ENCODE measurements around the gene COL10A1. TPM values are rescaled to one million over a fixed set of nuclear protein-coding genes. Genes with fewer than 3 reads are reported as not detected.

Gene COL10A1
- total RNA-seq, 2 experiments from 2014 or later = not detected

- ATAC-seq (ENCODE audit: low read depth) = peak; percentile 87
- Mint-ChIP-seq H3K4me3 (no peak overlapping the region), H3K9me3 (no peaks in the 10 kb centered on the region), H3K27me3 (no peaks in the 10 kb centered on the region), H3K4me1 (peaks cover 8% of the 10 kb centered on the region), H3K36me3 (no peaks in the 10 kb centered on the region), H3K27ac (no peak overlapping the region)
- POLR2A ChIA-PET = interaction anchor here (1.1 kb wide), 1 partner anchor 10 kb away, joined by 4 read pairs; the partner anchor contains the start of gene NT5DC1
- no peak for DNase-seq
Measured at GRCh38 chr6:116090251-116090650, 35.7 kb downstream of the COL10A1 start.

GRCh38 chr6:116088946-116089345, 37.0 kb downstream of the COL10A1 start:
- POLR2A ChIA-PET = no interaction called here
- DNase-seq (no peak), ATAC-seq (ENCODE audit: low read depth) (no peak)
- H3K27me3 Mint-ChIP-seq = peaks cover 3% of the 10 kb centered on the region
- H3K9me3 Mint-ChIP-seq = no peaks in the 10 kb centered on the region
- H3K4me3 Mint-ChIP-seq = no peak overlapping the region
- H3K4me1 Mint-ChIP-seq = peaks cover 8% of the 10 kb centered on the region
- H3K27ac Mint-ChIP-seq = no peak overlapping the region
- H3K36me3 Mint-ChIP-seq = no peaks in the 10 kb centered on the region

- no peak for ATAC-seq (ENCODE audit: low read depth)
- Mint-ChIP-seq H3K4me1 (peaks cover 8% of the 10 kb centered on the region), H3K36me3 (no peaks in the 10 kb centered on the region), H3K4me3 (no peak overlapping the region), H3K27ac (no peak overlapping the region), H3K9me3 (no peaks in the 10 kb centered on the region), H3K27me3 (peaks cover 6% of the 10 kb centered on the region)
- POLR2A ChIA-PET = interaction anchor here (1.1 kb wide), 1 partner anchor 14 kb away, joined by 3 read pairs; no protein-coding TSS in a partner anchor
- no peak for DNase-seq
Measured at GRCh38 chr6:116087437-116088027, 38.4 kb downstream of the COL10A1 start.

GRCh38 chr6:116084284-116084683, 41.6 kb downstream of the COL10A1 start:
- no peak for ATAC-seq (ENCODE audit: low read depth)
- POLR2A ChIA-PET = no interaction called here
- H3K4me1 Mint-ChIP-seq = no peaks in the 10 kb centered on the region
- no peaks in the 10 kb centered on the region for H3K9me3 Mint-ChIP-seq
- no peak overlapping the region for H3K27ac Mint-ChIP-seq
- no peak for DNase-seq
- H3K27me3 Mint-ChIP-seq = peaks cover 18% of the 10 kb centered on the region
- H3K4me3 Mint-ChIP-seq = no peak overlapping the region
- H3K36me3 Mint-ChIP-seq = no peaks in the 10 kb centered on the region

- no peak overlapping the region for H3K4me3 Mint-ChIP-seq
- DNase-seq (no peak), ATAC-seq (ENCODE audit: low read depth) (no peak)
- H3K36me3 Mint-ChIP-seq = no peaks in the 10 kb centered on the region
- H3K4me1 Mint-ChIP-seq = no peaks in the 10 kb centered on the region
- no peak overlapping the region for H3K27ac Mint-ChIP-seq
- POLR2A ChIA-PET = no interaction called here
- peaks cover 22% of the 10 kb centered on the region for H3K27me3 Mint-ChIP-seq
- no peaks in the 10 kb centered on the region for H3K9me3 Mint-ChIP-seq
Measured at GRCh38 chr6:116083052-116083451, 42.9 kb downstream of the COL10A1 start.

GRCh38 chr6:116078945-116079344, 47.0 kb downstream of the COL10A1 start:
- POLR2A ChIA-PET = no interaction called here

GRCh38 chr6:116078522-116078921, 47.4 kb downstream of the COL10A1 start:
- H3K4me3 Mint-ChIP-seq = no peak overlapping the region
- POLR2A ChIA-PET = no interaction called here

More at GRCh38 chr6:116078945-116079344, 47.0 kb downstream of the COL10A1 start:
- Mint-ChIP-seq H3K9me3 (no peaks in the 10 kb centered on the region), H3K27me3 (peaks cover 24% of the 10 kb centered on the region), H3K27ac (no peak overlapping the region), H3K4me3 (no peak overlapping the region), H3K36me3 (no peaks in the 10 kb centered on the region), H3K4me1 (no peaks in the 10 kb centered on the region)
- DNase-seq (no peak), ATAC-seq (ENCODE audit: low read depth) (no peak)

GRCh38 chr6:116074732-116075390, 51.1 kb downstream of the COL10A1 start:
- Mint-ChIP-seq H3K4me1 (no peaks in the 10 kb centered on the region), H3K36me3 (no peaks in the 10 kb centered on the region), H3K9me3 (no peaks in the 10 kb centered on the region), H3K27ac (no peak overlapping the region), H3K4me3 (no peak overlapping the region), H3K27me3 (peaks cover 9% of the 10 kb centered on the region)
- ATAC-seq (ENCODE audit: low read depth) (no peak), DNase-seq (no peak)
- POLR2A ChIA-PET = no interaction called here

More at GRCh38 chr6:116078522-116078921, 47.4 kb downstream of the COL10A1 start:
- no peak for DNase-seq
- H3K4me1 Mint-ChIP-seq = no peaks in the 10 kb centered on the region
- peaks cover 24% of the 10 kb centered on the region for H3K27me3 Mint-ChIP-seq
- no peaks in the 10 kb centered on the region for H3K36me3 Mint-ChIP-seq
- no peak for ATAC-seq (ENCODE audit: low read depth)
- no peaks in the 10 kb centered on the region for H3K9me3 Mint-ChIP-seq
- no peak overlapping the region for H3K27ac Mint-ChIP-seq

GRCh38 chr6:116073765-116074440, 52.0 kb downstream of the COL10A1 start:
- no peaks in the 10 kb centered on the region for H3K4me1 Mint-ChIP-seq
- no peaks in the 10 kb centered on the region for H3K36me3 Mint-ChIP-seq
- no peak for ATAC-seq (ENCODE audit: low read depth)
- H3K27me3 Mint-ChIP-seq = peaks cover 9% of the 10 kb centered on the region
- POLR2A ChIA-PET = no interaction called here
- no peaks in the 10 kb centered on the region for H3K9me3 Mint-ChIP-seq
- H3K4me3 Mint-ChIP-seq = no peak overlapping the region
- H3K27ac Mint-ChIP-seq = no peak overlapping the region
- no peak for DNase-seq

- POLR2A ChIA-PET = no interaction called here
- no peak for DNase-seq
- H3K4me1 Mint-ChIP-seq = no peaks in the 10 kb centered on the region
Measured at GRCh38 chr6:116072368-116072767, 53.6 kb downstream of the COL10A1 start.

GRCh38 chr6:116070616-116071389, 55.1 kb downstream of the COL10A1 start:
- Mint-ChIP-seq H3K4me1 (no peaks in the 10 kb centered on the region), H3K27me3 (peaks cover 7% of the 10 kb centered on the region), H3K4me3 (no peak overlapping the region), H3K9me3 (no peaks in the 10 kb centered on the region), H3K27ac (no peak overlapping the region), H3K36me3 (no peaks in the 10 kb centered on the region)
- DNase-seq (no peak), ATAC-seq (ENCODE audit: low read depth) (no peak)
- POLR2A ChIA-PET = interaction anchor here (0.7 kb wide), 1 partner anchor 1428 kb away, joined by 3 read pairs; no protein-coding TSS in a partner anchor

More at GRCh38 chr6:116072368-116072767, 53.6 kb downstream of the COL10A1 start:
- H3K27me3 Mint-ChIP-seq = peaks cover 7% of the 10 kb centered on the region
- no peaks in the 10 kb centered on the region for H3K9me3 Mint-ChIP-seq
- H3K4me3 Mint-ChIP-seq = no peak overlapping the region
- ATAC-seq (ENCODE audit: low read depth) = no peak
- no peak overlapping the region for H3K27ac Mint-ChIP-seq
- no peaks in the 10 kb centered on the region for H3K36me3 Mint-ChIP-seq

- no peaks in the 10 kb centered on the region for H3K36me3 Mint-ChIP-seq
- peaks cover 7% of the 10 kb centered on the region for H3K27me3 Mint-ChIP-seq
- no peaks in the 10 kb centered on the region for H3K9me3 Mint-ChIP-seq
- DNase-seq (no peak), ATAC-seq (ENCODE audit: low read depth) (no peak)
- H3K27ac Mint-ChIP-seq = no peak overlapping the region
- POLR2A ChIA-PET = interaction anchor here (0.7 kb wide), 1 partner anchor 1429 kb away, joined by 3 read pairs; no protein-coding TSS in a partner anchor
- no peak overlapping the region for H3K4me3 Mint-ChIP-seq
- H3K4me1 Mint-ChIP-seq = no peaks in the 10 kb centered on the region
Measured at GRCh38 chr6:116070101-116070500, 55.8 kb downstream of the COL10A1 start.
